K562 (cell line): ENCODE data around the gene NRP1. TPM values are rescaled to one million over a fixed set of nuclear protein-coding genes. Genes with fewer than 3 reads are reported as not detected.

Experiments used
- ATAC-seq: fragments of 200-7000 bp; cut with Tn5 transposase; 3 replicates; pipeline ENCODE4 v1.9.1; 2020; ENCODE audit warnings: moderate library complexity
- BruUV-seq: library from RNA; stranded (reverse); fragments of 400-500 nt; replicated peaks from 2 replicates; lab custom pipeline; 2021; lab: Mats Ljungman, UMichigan
- CTCF ChIA-PET: fragments of 300-600 bp; formaldehyde crosslinking; extraction: SDS; loops from one replicate; lab custom pipeline; 2021; ENCODE audit warnings: low intra/inter-chr PET ratio; lab: Yijun Ruan, JAX
- POLR2A ChIA-PET: fragments of 300-600, 350-650 bp; sonication (Branson Sonifier 250); formaldehyde crosslinking; extraction: SDS; loops from one replicate; lab custom pipeline; 2021; ENCODE audit warnings: antibody characterized with exemption, inconsistent platforms; lab: Yijun Ruan, JAX
- DNase-seq, 4 experiments: peaks; one replicate each; pipeline versions ENCODE4 v3.0.0 to v3.0.0-alpha.2; 2011 to 2018; ENCODE audit warnings: low spot score in 3 of 4, mixed read lengths in 3 of 4; ENCODE audit errors: extremely low read depth in 1 of 4
- FAIRE-seq: peaks from 2 replicates; lab custom pipeline; 2011; peaks lifted over from hg19 to GRCh38; lab: Jason Lieb, UNC
- H2AFZ ChIP-seq: 2 replicates; pipeline ENCODE4 v1.6.0; 2011; ENCODE audit warnings: low read depth, low read length, control low read depth, inconsistent platforms
- H3K27ac ChIP-seq: fragments of 200-600 bp; 3 replicates; pipeline ENCODE4 v1.8.0; 2011; ENCODE audit warnings: low read depth, mild to moderate bottlenecking, control low read depth, inconsistent platforms, low read length, moderate library complexity, mixed read lengths; ENCODE audit errors: extremely low read depth
- H3K27me3 ChIP-seq, 2 experiments: fragments of 300-600 bp in 1 of 2; 2 replicates in 1 of 2; 3 replicates in 1 of 2; pipeline versions ENCODE4 v1.6.0 to v1.8.0; 2011; ENCODE audit warnings: inconsistent platforms in 2 of 2, low read length in 2 of 2, mild to moderate bottlenecking in 1 of 2, mixed read lengths in 1 of 2, moderate library complexity in 1 of 2; ENCODE audit not compliant: control insufficient read depth in 2 of 2, insufficient read depth in 2 of 2
- H3K36me3 ChIP-seq: fragments of 300-600 bp; 3 replicates; pipeline ENCODE4 v1.8.0; 2011; ENCODE audit warnings: mild to moderate bottlenecking, low read length, inconsistent platforms; ENCODE audit not compliant: control insufficient read depth, insufficient read depth
- H3K4me1 ChIP-seq, 2 experiments: fragments of 200-600 bp in 1 of 2; replicated peaks in 1 of 2; 2 replicates in 1 of 2; 3 replicates in 1 of 2; pipeline versions ENCODE4 v1.5.1 to v1.8.0; 2011; ENCODE audit warnings: inconsistent platforms in 2 of 2, low read length in 2 of 2, mild to moderate bottlenecking in 1 of 2, mixed read lengths in 1 of 2, moderate library complexity in 1 of 2; ENCODE audit not compliant: control insufficient read depth in 2 of 2, insufficient read depth in 2 of 2
- H3K4me2 ChIP-seq: 2 replicates; pipeline ENCODE4 v1.6.1; 2011; ENCODE audit warnings: low read length, control low read depth, inconsistent platforms, mixed read lengths; ENCODE audit not compliant: insufficient read depth
- H3K4me3 ChIP-seq: fragments of 200-600 bp; sonication (generic), shearing (Covaris generic); 2 replicates; pipeline ENCODE4 v1.5.1; 2016; ENCODE audit warnings: control low read depth, inconsistent platforms
- H3K79me2 ChIP-seq: fragments of 200-600 bp; 3 replicates; pipeline ENCODE4 v1.8.0; 2011; ENCODE audit warnings: low read length, inconsistent platforms; ENCODE audit not compliant: control insufficient read depth, insufficient read depth
- H3K9ac ChIP-seq, 2 experiments: 2 replicates each; pipeline versions ENCODE4 v1.6.0 to v1.6.1; 2011; ENCODE audit warnings: low read depth in 2 of 2, low read length in 2 of 2, control low read depth in 1 of 2, inconsistent platforms in 1 of 2, mild to moderate bottlenecking in 1 of 2, mixed read lengths in 1 of 2; ENCODE audit not compliant: insufficient read depth in 1 of 2
- H3K9me1 ChIP-seq: one replicate; pipeline ENCODE4 v1.6.0; 2011; ENCODE audit warnings: inconsistent platforms, mild to moderate bottlenecking, low read length, moderate library complexity; ENCODE audit not compliant: control insufficient read depth, insufficient read depth
- H3K9me3 ChIP-seq: replicated peaks from 2 replicates; pipeline ENCODE4 v1.5.1; 2011; ENCODE audit warnings: low read depth, low read length, inconsistent platforms; ENCODE audit not compliant: control insufficient read depth, insufficient read depth
- H4K20me1 ChIP-seq: replicated peaks from 2 replicates; pipeline ENCODE4 v1.6.1; 2011; ENCODE audit warnings: low read length, inconsistent platforms, mixed read lengths; ENCODE audit not compliant: control insufficient read depth, insufficient read depth
- CBFB ChIP-seq: sonication (generic); formaldehyde crosslinking; IDR thresholded peaks from 2 replicates; pipeline ENCODE4 v1.4.0; 2020; ENCODE audit warnings: mild to moderate bottlenecking, missing genetic modification reagents
- IFI16 ChIP-seq: fragments of 250-450 bp; sonication (Bioruptor Pico); IDR thresholded peaks from 2 replicates; pipeline ENCODE4 v2.1.2; 2022; ENCODE audit warnings: mild to moderate bottlenecking, inconsistent platforms
- IRF2 ChIP-seq: sonication (generic); formaldehyde crosslinking; IDR thresholded peaks from 2 replicates; pipeline ENCODE4 v1.8.1; 2022; ENCODE audit warnings: mild to moderate bottlenecking, missing genetic modification reagents
- LARP7 ChIP-seq: fragments of 450-650 bp; IDR thresholded peaks from 2 replicates; pipeline ENCODE4 v1.6.1; 2016
- MCM2 ChIP-seq: fragments of 450-650 bp; IDR thresholded peaks from 2 replicates; pipeline ENCODE4 v1.6.1; 2017; ENCODE audit warnings: low read depth, mild to moderate bottlenecking
- PPARD ChIP-seq: fragments of 250-450 bp; sonication (Bioruptor Pico); IDR thresholded peaks from 2 replicates; pipeline ENCODE4 v1.8.0; 2022; ENCODE audit warnings: inconsistent platforms, mild to moderate bottlenecking, moderate library complexity
- SOX6 ChIP-seq: fragments of 450-650 bp; IDR thresholded peaks from 2 replicates; pipeline ENCODE4 v1.6.1; 2014; ENCODE audit warnings: mild to moderate bottlenecking
- SREBF2 ChIP-seq: sonication (generic); formaldehyde crosslinking; IDR thresholded peaks from 2 replicates; pipeline ENCODE4 v1.4.0; 2020; ENCODE audit warnings: mild to moderate bottlenecking, missing genetic modification reagents
- ZNF263 ChIP-seq: sonication (generic); formaldehyde crosslinking; IDR thresholded peaks from 2 replicates; pipeline ENCODE4 v1.8.0; 2022; ENCODE audit warnings: mild to moderate bottlenecking, missing genetic modification reagents, borderline replicate concordance
- WGBS: fragments of 100-300 bp; shearing (Covaris generic); methylation state at CpG from one replicate; pipeline ENCODE4 v1.1.6; 2016; ENCODE audit warnings: low coverage, mixed read lengths; ENCODE audit not compliant: insufficient coverage; ENCODE audit errors: missing lambda C conversion rate; 5-methylcytosine and 5-hydroxymethylcytosine counted together
- in situ Hi-C: fragments of 300-500 bp; cut with MboI; formaldehyde crosslinking; loops from 4 replicates; pipeline ENCODE4 v1.15.0; 2018; ENCODE audit warnings: inconsistent platforms, mixed read lengths
- intact Hi-C: fragments of 100-400 bp; cut with micrococcal nuclease; formaldehyde crosslinking; loops from 2 replicates; pipeline ENCODE4 v1.14.2; 2022
- polyA plus RNA-seq, 8 experiments: library from polyadenylated mRNA; depleted of rRNA in 4 of 8; stranded (reverse) in 5 of 8; unstranded in 3 of 8; fragments of >200 nt; fragmentation: Nextera tagmentation in 2 of 8; fragmentation: Illumina TruSeq in 1 of 8; extraction: Ambion mirVana in 2 of 8; extraction: Trizol in 1 of 8; gene quantifications; 2 replicates each; pipeline versions ENCODE4 v1.2.1 to v1.2.3, GENCODE V29; 2011 to 2014; ENCODE audit warnings: inconsistent platforms in 1 of 8, missing spikeins in 1 of 8
- total RNA-seq, 7 experiments: library from RNA; depleted of rRNA in 6 of 7; stranded (reverse); fragments of >200 nt in 6 of 7; fragmentation: Illumina TruSeq in 2 of 7; extraction: Trizol in 2 of 7; gene quantifications; 2 replicates each; pipeline versions ENCODE4 v1.2.1 to v1.2.3, GENCODE V29; 2011 to 2021; ENCODE audit warnings: low replicate concordance in 1 of 7
- TF ChIP-seq, protein P1 (sequence below): fragments of 250-450 bp; sonication (Bioruptor Pico); IDR thresholded peaks from 2 replicates; pipeline ENCODE4 v1.5.0; 2021; ENCODE audit warnings: mild to moderate bottlenecking, moderate library complexity
- TF ChIP-seq, protein P2 (sequence below): sonication (generic); formaldehyde crosslinking; IDR thresholded peaks from 2 replicates; pipeline ENCODE4 v1.8.0; 2022; ENCODE audit warnings: missing genetic modification reagents, mild to moderate bottlenecking, borderline replicate concordance

NRP1 gene
- total and polyA plus RNA-seq, 9 of the 15 experiments (the other 6 are each of a cell fraction or from before 2014, with no cell fraction given) = 0.01 to 0.38 (median 0.04) TPM; not detected in 5

DNA sequence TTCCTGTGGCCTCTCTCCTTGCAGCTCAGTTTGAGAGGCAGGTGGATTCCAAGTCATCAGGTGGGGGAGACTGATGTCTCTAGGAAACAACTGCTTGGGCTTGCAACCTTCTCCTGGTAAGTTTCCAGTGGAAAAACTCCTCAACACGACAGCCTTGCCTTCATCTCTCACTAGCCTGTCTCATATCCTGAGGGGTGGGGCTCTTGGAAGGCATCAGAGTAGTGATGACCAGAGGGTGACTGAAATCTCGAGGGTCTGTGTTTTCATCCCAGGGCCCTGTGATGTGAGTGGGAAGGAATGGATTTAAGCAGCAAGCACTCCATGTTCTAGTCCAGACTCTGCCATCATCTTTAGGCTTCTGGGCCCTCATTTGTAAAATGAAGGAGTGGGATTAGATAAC is 107.0 kb downstream of the NRP1 start:
- in situ Hi-C loops = no loop called here
- no peak overlapping the region for H3K4me2 ChIP-seq
- ATAC-seq (no peak), DNase-seq (no peak), FAIRE-seq (no peak)
- no peaks in the 10 kb centered on the region for H3K9me1 ChIP-seq
- no peak overlapping the region for H3K4me3 ChIP-seq
- TF ChIP-seq IFI16 (CRISPR knock-in tag) (no peak), IRF2 (no peak), SOX6 (no peak), LARP7 (no peak), MCM2 (no peak), CBFB (CRISPR knock-in tag) (no peak), PPARD (no peak), SREBF2 (CRISPR knock-in tag) (no peak), ZNF263 (CRISPR knock-in tag) (no peak)
- TF ChIP-seq, protein P1, sequence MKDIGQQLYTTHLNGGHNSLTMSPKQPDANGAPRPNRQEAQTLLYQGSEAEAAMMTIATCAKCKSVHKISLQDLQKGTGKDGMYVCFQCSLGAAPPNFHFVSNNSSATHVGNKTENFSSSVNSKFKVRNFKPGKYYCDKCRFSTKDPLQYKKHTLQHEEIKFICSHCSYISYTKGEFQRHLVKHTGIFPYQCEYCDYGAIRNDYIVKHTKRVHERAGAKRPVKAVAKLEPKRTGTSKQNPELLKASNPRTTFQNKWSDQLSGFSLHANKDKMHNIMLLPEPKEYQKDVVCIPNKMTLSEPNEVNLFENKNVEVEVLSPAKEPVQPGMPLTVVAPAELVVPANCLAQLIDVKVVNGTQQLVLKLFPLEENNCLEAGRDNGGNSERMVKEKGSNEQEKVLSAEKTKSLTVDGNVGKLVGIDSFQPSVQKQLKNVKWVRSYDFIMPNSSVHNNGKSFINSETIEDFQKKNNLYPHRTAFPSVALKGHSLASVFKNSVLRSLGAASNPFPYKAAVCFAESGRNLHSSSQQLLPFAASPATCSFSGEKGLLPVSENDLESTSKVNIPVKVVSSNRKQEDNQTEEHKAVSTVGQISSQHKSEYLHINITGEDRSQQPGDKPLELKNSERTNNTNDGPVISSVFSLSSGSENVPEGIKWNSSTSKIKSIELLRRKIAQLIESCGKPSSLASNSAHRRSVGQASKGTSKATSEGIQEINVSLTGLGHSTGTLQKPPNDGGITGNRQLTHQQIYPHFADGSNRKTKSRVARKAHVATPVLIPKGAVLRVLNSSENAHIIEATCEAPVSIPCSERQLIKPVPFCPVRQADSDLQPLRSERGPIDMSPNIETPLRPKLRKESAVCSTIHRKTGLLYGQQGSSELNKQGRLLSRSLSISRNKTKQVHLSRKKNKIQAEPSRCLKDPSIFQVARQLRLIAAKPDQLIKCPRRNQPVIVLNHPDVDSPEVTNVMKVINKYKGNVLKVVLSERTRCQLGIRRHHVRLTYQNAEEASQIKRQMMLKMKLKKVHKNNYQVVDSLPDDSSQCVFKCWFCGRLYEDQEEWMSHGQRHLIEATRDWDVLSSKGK (CRISPR knock-in tag) = no peak
- TF ChIP-seq, protein P2, sequence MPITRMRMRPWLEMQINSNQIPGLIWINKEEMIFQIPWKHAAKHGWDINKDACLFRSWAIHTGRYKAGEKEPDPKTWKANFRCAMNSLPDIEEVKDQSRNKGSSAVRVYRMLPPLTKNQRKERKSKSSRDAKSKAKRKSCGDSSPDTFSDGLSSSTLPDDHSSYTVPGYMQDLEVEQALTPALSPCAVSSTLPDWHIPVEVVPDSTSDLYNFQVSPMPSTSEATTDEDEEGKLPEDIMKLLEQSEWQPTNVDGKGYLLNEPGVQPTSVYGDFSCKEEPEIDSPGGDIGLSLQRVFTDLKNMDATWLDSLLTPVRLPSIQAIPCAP (CRISPR knock-in tag) = no peak
- TF ChIP-seq, all 486 proteins: peak for 0
- Histone ChIP-seq H3K9me3 (no peaks in the 10 kb centered on the region), H2AFZ (no peak overlapping the region), H3K4me1 (no peaks in the 10 kb centered on the region), H3K36me3 (no peaks in the 10 kb centered on the region), H3K79me2 (no peaks in the 10 kb centered on the region), H3K27ac (no peak overlapping the region), H3K27me3 (no peaks in the 10 kb centered on the region; a peak in 3 of 5 replicates), H4K20me1 (no peaks in the 10 kb centered on the region), H3K9ac (no peak overlapping the region)
- no TSS peak for BruUV-seq
- WGBS = 0% methylated on average over 2 of the region's 2 CpGs
- intact Hi-C loops = no loop called here
- POLR2A ChIA-PET = no interaction called here
- CTCF ChIA-PET = no interaction called here
